Measurements from ENCODE around the gene ASCL5.

The ASCL5 gene

DNA sequence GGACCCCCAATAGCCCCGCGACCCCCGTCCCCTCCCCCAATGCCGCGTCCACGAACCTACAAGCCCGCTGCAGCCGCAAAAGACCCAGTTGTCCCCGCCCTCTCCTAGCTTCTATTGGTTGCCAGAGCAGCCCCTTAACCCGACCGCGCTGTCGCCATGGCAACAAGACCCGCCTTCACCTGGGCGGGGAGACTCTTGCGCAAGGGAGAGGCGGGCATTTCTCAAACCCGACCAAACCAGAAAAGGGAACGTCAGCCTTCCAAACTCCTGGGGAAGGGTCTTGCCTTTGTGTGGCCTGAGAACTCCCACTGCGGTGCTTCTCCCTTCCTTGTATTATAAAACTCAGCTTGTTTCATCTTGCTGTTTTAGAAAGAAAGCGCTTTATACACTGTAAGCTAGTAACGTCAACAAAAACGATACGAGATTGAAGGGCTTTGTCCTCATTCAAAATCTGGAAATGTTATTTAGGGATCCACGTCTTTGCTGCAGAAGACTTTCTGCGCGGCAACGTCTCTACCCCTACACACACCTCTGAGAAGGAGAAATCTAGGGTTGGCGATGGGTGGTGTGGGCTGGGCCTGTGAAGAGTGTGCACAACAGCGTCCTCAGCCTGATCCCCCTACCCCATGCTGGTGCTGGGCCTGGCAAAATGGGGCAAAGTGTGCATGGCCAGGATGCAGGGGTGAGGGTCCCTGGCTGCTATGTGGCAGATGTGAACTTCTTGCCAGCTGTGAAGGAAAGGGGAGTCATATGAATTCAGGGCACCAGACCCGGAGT, 27.6 kb upstream of the ASCL5 start, which contains the start of gene TMEM9:
Gene TMEM9, minus strand, starts transcription at position 86 of the 777 bp plus-strand sequence. CDS start 551 bp downstream, outside the sequence.
- TF ChIP-seq CEBPB (IDR thresholded peaks at IDR 0.05), result peak; percentile 100
- TF ChIP-seq EP300 (IDR thresholded peaks at IDR 0.05; ENCODE audit: borderline replicate concordance), result 0 out of 2 replicates have a peak, but pooled peaks have one; percentile 22
- TF ChIP-seq, protein P1, sequence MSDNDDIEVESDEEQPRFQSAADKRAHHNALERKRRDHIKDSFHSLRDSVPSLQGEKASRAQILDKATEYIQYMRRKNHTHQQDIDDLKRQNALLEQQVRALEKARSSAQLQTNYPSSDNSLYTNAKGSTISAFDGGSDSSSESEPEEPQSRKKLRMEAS (IDR thresholded peaks at IDR 0.05), result no peak
- no peak for TF ChIP-seq FOXM1 (IDR thresholded peaks at IDR 0.05; ENCODE audit: borderline replicate concordance, low read depth)
- no peak for TF ChIP-seq YY1 (IDR thresholded peaks at IDR 0.05; ENCODE audit: low read depth)
- peak; percentile 17; the same call in 1 of the 2 replicates for TF ChIP-seq CREB1 (IDR thresholded peaks at IDR 0.05; ENCODE audit: low read depth)
- TF ChIP-seq TCF12 (IDR thresholded peaks at IDR 0.05; ENCODE audit: low read depth), result no peak
- TF ChIP-seq, protein P2, sequence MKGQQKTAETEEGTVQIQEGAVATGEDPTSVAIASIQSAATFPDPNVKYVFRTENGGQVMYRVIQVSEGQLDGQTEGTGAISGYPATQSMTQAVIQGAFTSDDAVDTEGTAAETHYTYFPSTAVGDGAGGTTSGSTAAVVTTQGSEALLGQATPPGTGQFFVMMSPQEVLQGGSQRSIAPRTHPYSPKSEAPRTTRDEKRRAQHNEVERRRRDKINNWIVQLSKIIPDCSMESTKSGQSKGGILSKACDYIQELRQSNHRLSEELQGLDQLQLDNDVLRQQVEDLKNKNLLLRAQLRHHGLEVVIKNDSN (IDR thresholded peaks at IDR 0.05), result no peak
- 0 out of 2 replicates have a peak, but pooled peaks have one; percentile 7 for TF ChIP-seq TAF1 (IDR thresholded peaks at IDR 0.05; ENCODE audit: low read depth)
- TF ChIP-seq, protein P3, sequence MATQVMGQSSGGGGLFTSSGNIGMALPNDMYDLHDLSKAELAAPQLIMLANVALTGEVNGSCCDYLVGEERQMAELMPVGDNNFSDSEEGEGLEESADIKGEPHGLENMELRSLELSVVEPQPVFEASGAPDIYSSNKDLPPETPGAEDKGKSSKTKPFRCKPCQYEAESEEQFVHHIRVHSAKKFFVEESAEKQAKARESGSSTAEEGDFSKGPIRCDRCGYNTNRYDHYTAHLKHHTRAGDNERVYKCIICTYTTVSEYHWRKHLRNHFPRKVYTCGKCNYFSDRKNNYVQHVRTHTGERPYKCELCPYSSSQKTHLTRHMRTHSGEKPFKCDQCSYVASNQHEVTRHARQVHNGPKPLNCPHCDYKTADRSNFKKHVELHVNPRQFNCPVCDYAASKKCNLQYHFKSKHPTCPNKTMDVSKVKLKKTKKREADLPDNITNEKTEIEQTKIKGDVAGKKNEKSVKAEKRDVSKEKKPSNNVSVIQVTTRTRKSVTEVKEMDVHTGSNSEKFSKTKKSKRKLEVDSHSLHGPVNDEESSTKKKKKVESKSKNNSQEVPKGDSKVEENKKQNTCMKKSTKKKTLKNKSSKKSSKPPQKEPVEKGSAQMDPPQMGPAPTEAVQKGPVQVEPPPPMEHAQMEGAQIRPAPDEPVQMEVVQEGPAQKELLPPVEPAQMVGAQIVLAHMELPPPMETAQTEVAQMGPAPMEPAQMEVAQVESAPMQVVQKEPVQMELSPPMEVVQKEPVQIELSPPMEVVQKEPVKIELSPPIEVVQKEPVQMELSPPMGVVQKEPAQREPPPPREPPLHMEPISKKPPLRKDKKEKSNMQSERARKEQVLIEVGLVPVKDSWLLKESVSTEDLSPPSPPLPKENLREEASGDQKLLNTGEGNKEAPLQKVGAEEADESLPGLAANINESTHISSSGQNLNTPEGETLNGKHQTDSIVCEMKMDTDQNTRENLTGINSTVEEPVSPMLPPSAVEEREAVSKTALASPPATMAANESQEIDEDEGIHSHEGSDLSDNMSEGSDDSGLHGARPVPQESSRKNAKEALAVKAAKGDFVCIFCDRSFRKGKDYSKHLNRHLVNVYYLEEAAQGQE (IDR thresholded peaks at IDR 0.05; ENCODE audit: low read depth), result no peak
- TF ChIP-seq NFIC (IDR thresholded peaks at IDR 0.05), result no peak
- no peak for TF ChIP-seq EGR1 (IDR thresholded peaks at IDR 0.05)
- TF ChIP-seq RAD21 (IDR thresholded peaks at IDR 0.05; ENCODE audit: low read depth), result no peak
- no peak for TF ChIP-seq TEAD4 (IDR thresholded peaks at IDR 0.05)
- TF ChIP-seq ZBTB7A (IDR thresholded peaks at IDR 0.05; ENCODE audit: low read depth), result peak; percentile 76; the same call in 1 of the 2 replicates

DNA sequence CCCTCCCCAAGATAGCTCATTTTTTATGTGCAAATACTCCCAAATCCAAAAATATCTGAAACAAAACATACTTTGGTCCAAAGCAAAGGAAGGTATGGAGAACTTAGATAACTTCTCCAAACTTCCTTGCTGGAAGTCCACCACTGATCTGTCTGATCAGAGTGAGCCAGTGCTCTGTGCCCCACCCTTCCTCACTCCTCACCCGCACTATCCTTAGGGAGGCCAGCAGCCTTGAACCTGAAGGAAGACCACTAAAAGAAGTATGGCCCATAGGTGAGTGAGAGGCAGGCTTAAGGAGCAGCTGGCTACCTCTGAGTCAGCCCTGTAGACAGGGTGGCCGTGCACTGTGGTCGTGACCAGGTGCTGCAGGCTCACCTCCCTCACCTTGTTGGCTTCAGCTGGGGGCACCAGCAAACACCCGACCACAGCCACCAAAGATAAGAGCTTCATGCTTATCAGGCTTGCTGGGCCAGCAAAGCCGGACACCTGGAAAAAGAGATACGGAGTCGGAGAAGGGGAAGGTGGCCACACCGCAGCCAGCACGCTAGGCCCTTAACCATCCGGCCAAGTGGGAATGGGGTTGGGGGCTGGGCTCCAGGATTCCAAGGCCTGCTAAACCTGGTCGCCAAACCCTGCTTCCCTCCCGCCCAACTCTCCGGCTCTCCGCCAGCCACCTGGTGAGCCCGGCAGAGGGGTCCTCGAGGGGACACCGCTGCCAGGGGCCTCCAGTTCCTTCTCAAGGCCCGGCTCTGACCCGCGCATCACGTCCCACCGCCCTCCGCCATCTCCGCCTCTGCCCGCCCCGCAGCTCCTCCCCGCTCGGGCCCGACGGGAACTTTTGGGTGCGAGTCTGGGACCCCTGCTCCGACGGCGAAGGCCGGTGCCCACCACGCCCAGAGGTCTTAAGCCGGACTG, 26.7 kb upstream of the ASCL5 start:
- TF ChIP-seq TAF1 (IDR thresholded peaks at IDR 0.05; ENCODE audit: low read depth) (peak; percentile 39; the same call in 1 of the 2 replicates), ZBTB7A (IDR thresholded peaks at IDR 0.05; ENCODE audit: low read depth) (peak; percentile 85), TCF12 (IDR thresholded peaks at IDR 0.05; ENCODE audit: low read depth) (no peak), FOXM1 (IDR thresholded peaks at IDR 0.05; ENCODE audit: borderline replicate concordance, low read depth) (no peak), YY1 (IDR thresholded peaks at IDR 0.05; ENCODE audit: low read depth) (peak; percentile 70), EGR1 (IDR thresholded peaks at IDR 0.05) (no peak)
- TF ChIP-seq, protein P1 (IDR thresholded peaks at IDR 0.05), result peak; percentile 13; the same call in 1 of the 2 replicates
- TF ChIP-seq, protein P2 (IDR thresholded peaks at IDR 0.05), result no peak

DNA sequence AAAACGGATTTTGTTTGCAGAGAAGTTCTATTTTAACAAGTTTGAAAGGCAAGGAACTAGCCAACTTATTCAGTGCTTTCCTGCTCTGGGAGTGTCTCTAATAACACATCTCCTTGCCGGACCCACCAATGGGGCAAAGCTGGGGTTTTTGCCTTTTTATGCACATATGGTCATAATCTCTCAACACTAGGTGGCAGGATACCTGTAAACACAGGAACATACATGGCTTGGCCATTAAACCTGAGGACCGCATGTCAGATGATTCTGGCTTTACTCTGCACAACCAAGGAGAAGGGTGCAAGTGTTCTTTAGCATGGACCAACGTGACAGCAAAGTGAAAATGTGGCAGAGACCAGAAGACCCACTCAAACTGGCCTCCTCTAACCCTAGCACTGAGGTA, 22.4 kb upstream of the ASCL5 start:
- TF ChIP-seq, protein P2 (IDR thresholded peaks at IDR 0.05), result no peak
- TF ChIP-seq RAD21 (IDR thresholded peaks at IDR 0.05; ENCODE audit: low read depth), result peak; percentile 53

DNA sequence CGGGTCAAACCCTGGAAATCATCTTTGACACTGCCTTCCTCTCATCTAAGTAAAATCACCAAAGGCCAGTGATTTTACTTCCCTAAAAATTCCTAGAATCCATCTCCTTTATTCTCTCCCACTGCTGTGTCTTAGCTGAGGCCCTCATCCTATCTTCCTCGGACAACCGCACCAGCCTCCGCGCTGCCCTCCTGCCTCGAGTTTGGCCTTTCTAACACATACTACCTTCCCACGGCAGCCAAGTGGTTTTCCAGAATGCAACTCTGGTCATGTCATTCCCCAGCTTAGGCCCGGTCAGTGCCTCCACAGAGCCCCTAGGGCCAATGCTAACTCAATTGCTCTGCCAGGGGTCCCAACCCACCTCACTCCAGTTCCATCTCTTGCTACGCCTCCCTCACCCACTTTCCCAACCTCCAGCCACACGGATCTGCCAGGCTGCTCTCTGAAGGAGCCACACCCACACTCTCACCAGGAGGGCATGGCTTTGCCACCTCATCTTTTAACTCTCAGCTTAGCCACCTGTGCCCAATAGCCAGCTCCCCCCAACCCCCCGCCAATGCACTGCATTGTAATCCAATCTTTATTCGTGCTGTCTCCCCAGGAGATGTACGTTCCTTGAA, 20.5 kb upstream of the ASCL5 start:
- TF ChIP-seq, protein P3 (IDR thresholded peaks at IDR 0.05; ENCODE audit: low read depth), result no peak
- TF ChIP-seq TEAD4 (IDR thresholded peaks at IDR 0.05), result no peak
- TF ChIP-seq FOXM1 (IDR thresholded peaks at IDR 0.05; ENCODE audit: borderline replicate concordance, low read depth), result no peak
- no peak for TF ChIP-seq NFIC (IDR thresholded peaks at IDR 0.05)
- TF ChIP-seq EGR1 (IDR thresholded peaks at IDR 0.05), result no peak
- no peak for TF ChIP-seq RAD21 (IDR thresholded peaks at IDR 0.05; ENCODE audit: low read depth)
- TF ChIP-seq ZBTB7A (IDR thresholded peaks at IDR 0.05; ENCODE audit: low read depth), result no peak
- no peak for TF ChIP-seq TAF1 (IDR thresholded peaks at IDR 0.05; ENCODE audit: low read depth)
- TF ChIP-seq, protein P2 (IDR thresholded peaks at IDR 0.05), result no peak
- no peak for TF ChIP-seq TCF12 (IDR thresholded peaks at IDR 0.05; ENCODE audit: low read depth)
- TF ChIP-seq YY1 (IDR thresholded peaks at IDR 0.05; ENCODE audit: low read depth), result no peak
